ENCODE data around the gene SLC5A10.

DNA sequence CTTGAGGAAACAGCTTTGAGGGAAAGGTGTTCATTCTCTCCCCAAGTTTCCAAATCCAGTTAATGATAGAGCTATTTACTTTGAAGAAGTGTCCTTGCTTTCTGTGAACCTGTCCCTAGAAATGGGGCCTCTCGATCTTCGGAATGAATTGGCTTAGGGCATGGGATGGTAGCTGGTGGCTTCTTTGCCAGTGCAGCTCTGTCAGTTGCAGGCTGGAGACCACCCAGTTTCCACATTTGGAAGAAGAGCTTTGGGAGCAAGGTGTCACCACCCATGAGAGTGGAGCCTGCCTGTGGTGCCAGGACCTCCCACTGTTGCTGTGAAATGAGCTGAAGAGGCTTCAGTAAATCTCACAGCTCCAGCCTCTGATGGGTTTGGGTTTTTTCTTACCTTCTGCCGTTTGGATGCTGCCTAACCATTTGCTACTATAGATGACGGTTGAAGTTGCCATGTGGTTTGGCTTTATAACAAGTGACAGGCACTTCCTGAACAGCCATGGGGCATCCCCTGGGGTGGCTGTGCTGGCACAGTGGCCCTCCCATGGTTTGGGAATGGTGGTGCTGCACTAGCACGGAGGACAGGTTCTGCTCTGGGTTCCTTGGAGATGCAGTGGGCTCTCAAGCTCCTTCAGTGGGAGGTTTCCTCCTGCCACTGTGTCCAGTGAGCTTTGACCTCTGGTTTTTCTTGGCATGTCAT, 19.5 kb upstream of the SLC5A10 start:
- TF ChIP-seq, protein P1, sequence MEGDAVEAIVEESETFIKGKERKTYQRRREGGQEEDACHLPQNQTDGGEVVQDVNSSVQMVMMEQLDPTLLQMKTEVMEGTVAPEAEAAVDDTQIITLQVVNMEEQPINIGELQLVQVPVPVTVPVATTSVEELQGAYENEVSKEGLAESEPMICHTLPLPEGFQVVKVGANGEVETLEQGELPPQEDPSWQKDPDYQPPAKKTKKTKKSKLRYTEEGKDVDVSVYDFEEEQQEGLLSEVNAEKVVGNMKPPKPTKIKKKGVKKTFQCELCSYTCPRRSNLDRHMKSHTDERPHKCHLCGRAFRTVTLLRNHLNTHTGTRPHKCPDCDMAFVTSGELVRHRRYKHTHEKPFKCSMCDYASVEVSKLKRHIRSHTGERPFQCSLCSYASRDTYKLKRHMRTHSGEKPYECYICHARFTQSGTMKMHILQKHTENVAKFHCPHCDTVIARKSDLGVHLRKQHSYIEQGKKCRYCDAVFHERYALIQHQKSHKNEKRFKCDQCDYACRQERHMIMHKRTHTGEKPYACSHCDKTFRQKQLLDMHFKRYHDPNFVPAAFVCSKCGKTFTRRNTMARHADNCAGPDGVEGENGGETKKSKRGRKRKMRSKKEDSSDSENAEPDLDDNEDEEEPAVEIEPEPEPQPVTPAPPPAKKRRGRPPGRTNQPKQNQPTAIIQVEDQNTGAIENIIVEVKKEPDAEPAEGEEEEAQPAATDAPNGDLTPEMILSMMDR (conservative IDR thresholded peaks at IDR 0.05; ENCODE audit: low read depth, low read length): no peak
- no peak for TF ChIP-seq EZH2 (IDR thresholded peaks at IDR 0.05; ENCODE audit: borderline replicate concordance, low read depth, low read length, poor library complexity, severe bottlenecking)

All from A673 (cell line).